ENCODE results near the gene TNFSF4.

Gene TNFSF4

GRCh38 chr1:173210283-173210682, 3.2 kb upstream of the TNFSF4 start:
- DNase-seq = no peak

GRCh38 chr1:173208868-173209267, 1.7 kb upstream of the TNFSF4 start:
- no peak for DNase-seq

- no peak for DNase-seq
Observed at GRCh38 chr1:173208146-173208545, 1.0 kb upstream of the TNFSF4 start.

GRCh38 chr1:173205146-173206051, 1.7 kb downstream of the TNFSF4 start:
- DNase-seq = no peak

- DNase-seq = no peak
Observed at GRCh38 chr1:173204693-173205092, 2.4 kb downstream of the TNFSF4 start.

- DNase-seq = no peak
Observed at GRCh38 chr1:173202424-173203145, 4.5 kb downstream of the TNFSF4 start.

- no peak for DNase-seq
Observed at GRCh38 chr1:173201969-173202368, 5.2 kb downstream of the TNFSF4 start.

GRCh38 chr1:173195596-173196088, 11.5 kb downstream of the TNFSF4 start:
- DNase-seq = no peak

- DNase-seq = no peak
Observed at GRCh38 chr1:173193639-173194038, 13.5 kb downstream of the TNFSF4 start.

- DNase-seq = no peak
Observed at GRCh38 chr1:173191011-173191705, 16.0 kb downstream of the TNFSF4 start.

GRCh38 chr1:173190101-173190936, 16.8 kb downstream of the TNFSF4 start:
- no peak for DNase-seq

- DNase-seq = no peak
Observed at GRCh38 chr1:173187671-173188237, 19.4 kb downstream of the TNFSF4 start.

GRCh38 chr1:173181791-173182190, 25.3 kb downstream of the TNFSF4 start:
- no peak for DNase-seq

- DNase-seq = no peak
Observed at GRCh38 chr1:173176246-173176645, 30.9 kb downstream of the TNFSF4 start.

- DNase-seq = no peak
Observed at GRCh38 chr1:173175514-173176145, 31.5 kb downstream of the TNFSF4 start.

- DNase-seq = no peak
Observed at GRCh38 chr1:173173388-173173787, 33.7 kb downstream of the TNFSF4 start.

GRCh38 chr1:173171152-173171551, 36.0 kb downstream of the TNFSF4 start:
- DNase-seq = no peak

GRCh38 chr1:173168941-173169340, 38.2 kb downstream of the TNFSF4 start:
- no peak for DNase-seq

GRCh38 chr1:173164686-173165085, 42.4 kb downstream of the TNFSF4 start:
- DNase-seq = no peak

- no peak for DNase-seq
Observed at GRCh38 chr1:173164178-173164577, 43.0 kb downstream of the TNFSF4 start.

GRCh38 chr1:173163222-173163621, 43.9 kb downstream of the TNFSF4 start:
- no peak for DNase-seq

GRCh38 chr1:173162601-173163000, 44.5 kb downstream of the TNFSF4 start:
- no peak for DNase-seq
